NB4 (cell line): Measurements from ENCODE around the gene SLC26A9.

Experiments used
- DNase-seq: peaks from one replicate; pipeline ENCODE4 v3.0.0; 2010; ENCODE audit warnings: low read depth
- H3K4me3 ChIP-seq: one replicate; pipeline ENCODE4 v1.5.1; 2011; ENCODE audit warnings: mild to moderate bottlenecking, low read depth, low read length, moderate library complexity
- MYC ChIP-seq: IDR thresholded peaks from 2 replicates; pipeline ENCODE4 v1.6.1; 2011; ENCODE audit warnings: low read depth, low read length
- POLR2A ChIP-seq: IDR thresholded peaks from 2 replicates; pipeline ENCODE4 v1.6.1; 2011; ENCODE audit warnings: mild to moderate bottlenecking; ENCODE audit not compliant: insufficient read length; ENCODE audit errors: extremely low read depth
- TF ChIP-seq, protein P1 (sequence below): IDR thresholded peaks from 2 replicates; pipeline ENCODE4 v1.6.1; 2011; ENCODE audit warnings: low read depth, low read length
- TF ChIP-seq, protein P2 (sequence below): IDR thresholded peaks from one replicate; pipeline ENCODE4 v1.5.1; 2012; ENCODE audit warnings: low read depth, low read length

The SLC26A9 gene

DNA sequence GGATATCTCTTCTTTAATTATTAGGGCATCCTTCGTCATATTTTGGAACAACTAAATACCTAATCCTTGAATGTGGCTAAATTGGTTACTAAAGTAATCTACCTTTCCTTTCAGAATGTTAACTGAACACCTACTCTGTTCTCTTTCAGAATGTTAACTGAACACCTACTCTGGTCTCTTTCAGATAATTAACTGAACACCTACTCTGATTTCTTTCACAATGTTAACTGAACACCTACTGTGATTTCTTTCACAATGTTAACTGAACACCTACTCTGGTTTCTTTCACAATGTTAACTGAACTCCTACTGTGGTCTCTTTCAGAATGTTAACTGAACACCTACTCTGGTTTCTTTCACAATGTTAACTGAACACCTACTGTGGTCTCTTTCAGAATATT, 38.0 kb upstream of the SLC26A9 start:
- H3K4me3 ChIP-seq, result no peak overlapping the region
- TF ChIP-seq, protein P1, sequence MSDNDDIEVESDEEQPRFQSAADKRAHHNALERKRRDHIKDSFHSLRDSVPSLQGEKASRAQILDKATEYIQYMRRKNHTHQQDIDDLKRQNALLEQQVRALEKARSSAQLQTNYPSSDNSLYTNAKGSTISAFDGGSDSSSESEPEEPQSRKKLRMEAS, result no peak
- TF ChIP-seq, protein P2, sequence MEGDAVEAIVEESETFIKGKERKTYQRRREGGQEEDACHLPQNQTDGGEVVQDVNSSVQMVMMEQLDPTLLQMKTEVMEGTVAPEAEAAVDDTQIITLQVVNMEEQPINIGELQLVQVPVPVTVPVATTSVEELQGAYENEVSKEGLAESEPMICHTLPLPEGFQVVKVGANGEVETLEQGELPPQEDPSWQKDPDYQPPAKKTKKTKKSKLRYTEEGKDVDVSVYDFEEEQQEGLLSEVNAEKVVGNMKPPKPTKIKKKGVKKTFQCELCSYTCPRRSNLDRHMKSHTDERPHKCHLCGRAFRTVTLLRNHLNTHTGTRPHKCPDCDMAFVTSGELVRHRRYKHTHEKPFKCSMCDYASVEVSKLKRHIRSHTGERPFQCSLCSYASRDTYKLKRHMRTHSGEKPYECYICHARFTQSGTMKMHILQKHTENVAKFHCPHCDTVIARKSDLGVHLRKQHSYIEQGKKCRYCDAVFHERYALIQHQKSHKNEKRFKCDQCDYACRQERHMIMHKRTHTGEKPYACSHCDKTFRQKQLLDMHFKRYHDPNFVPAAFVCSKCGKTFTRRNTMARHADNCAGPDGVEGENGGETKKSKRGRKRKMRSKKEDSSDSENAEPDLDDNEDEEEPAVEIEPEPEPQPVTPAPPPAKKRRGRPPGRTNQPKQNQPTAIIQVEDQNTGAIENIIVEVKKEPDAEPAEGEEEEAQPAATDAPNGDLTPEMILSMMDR, result no peak
- TF ChIP-seq POLR2A, result no peak
- no peak for TF ChIP-seq MYC
- no peak for DNase-seq

DNA sequence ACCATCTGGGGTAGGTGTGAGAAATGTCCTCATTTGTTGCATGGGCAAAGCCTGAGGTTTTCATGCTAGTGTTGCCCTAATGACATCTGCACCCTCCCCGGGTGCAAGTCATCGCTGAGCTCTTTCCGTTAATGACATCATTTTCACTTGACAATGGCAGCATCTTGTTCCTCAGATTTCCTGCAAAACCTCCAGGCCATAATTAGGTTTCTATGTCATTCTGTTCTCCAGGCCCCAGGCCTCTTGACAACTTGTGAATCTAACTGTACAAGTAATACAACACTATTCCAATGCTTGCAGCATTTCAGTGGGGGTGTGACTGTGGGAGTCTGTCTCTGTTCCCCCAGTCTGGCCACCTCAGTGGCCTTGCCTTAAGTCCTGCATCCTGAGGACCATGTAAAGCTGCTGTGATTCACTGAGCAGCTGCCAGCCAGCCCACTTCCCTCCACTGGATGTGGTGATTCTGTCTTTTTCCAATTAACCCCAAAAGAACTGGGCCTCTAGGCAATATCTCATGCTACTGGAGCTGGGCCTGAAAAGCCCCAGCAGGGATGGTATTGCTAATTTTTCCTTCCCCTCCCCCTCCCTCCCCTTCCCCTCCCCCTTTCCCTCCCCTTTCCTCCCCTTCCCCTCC, 37.1 kb upstream of the SLC26A9 start:
- no peak for TF ChIP-seq MYC
- TF ChIP-seq, protein P2, result no peak
- TF ChIP-seq POLR2A, result no peak
- TF ChIP-seq, protein P1, result no peak
- DNase-seq, result no peak
- H3K4me3 ChIP-seq, result no peak overlapping the region

DNA sequence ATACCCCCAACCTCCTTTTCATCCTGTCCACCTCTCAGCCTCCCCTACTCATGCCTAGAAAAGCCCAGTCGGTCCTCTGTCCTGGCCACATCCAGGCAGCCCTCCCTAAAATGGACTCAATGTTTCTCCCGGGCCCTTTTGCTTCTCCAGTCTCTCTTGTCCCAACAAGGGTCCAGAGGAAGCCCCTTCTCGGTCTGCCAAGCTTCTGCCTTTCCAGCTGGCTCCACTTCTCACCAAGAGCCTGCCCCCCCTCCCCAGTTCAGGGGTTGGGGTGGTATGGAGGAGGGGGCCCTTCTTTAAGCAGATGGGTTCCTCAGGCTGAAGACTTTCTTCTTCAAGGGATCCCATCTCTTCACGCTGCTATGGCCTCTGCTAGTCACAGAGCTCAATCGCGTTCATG, 36.0 kb upstream of the SLC26A9 start:
- no peak overlapping the region for H3K4me3 ChIP-seq
- TF ChIP-seq MYC (no peak), POLR2A (no peak)
- TF ChIP-seq, protein P2, result no peak
- TF ChIP-seq, protein P1, result no peak
- no peak for DNase-seq

DNA sequence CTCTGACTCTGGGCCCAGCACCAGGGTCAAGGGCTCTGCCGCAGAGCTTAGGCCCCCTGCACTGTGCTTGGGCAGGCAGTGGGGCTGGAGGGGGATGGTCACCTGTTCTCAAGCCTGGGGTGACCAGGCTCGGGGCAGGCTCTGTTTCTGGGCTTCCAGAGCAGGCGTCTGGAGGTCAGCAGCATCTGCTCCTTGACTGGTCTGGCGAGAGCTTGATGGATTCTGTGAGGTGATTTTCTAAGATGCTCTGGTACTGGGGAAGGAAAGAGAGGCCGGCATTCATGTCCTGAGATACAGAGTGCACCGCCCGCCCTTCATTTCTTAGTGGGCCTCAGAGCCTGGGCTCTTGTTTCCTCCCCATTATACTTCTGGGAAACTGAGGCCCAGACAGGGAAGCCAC, 35.4 kb upstream of the SLC26A9 start:
- H3K4me3 ChIP-seq, result no peak overlapping the region
- no peak for TF ChIP-seq MYC
- TF ChIP-seq, protein P2, result no peak
- no peak for TF ChIP-seq POLR2A
- TF ChIP-seq, protein P1, result no peak
- DNase-seq, result no peak

DNA sequence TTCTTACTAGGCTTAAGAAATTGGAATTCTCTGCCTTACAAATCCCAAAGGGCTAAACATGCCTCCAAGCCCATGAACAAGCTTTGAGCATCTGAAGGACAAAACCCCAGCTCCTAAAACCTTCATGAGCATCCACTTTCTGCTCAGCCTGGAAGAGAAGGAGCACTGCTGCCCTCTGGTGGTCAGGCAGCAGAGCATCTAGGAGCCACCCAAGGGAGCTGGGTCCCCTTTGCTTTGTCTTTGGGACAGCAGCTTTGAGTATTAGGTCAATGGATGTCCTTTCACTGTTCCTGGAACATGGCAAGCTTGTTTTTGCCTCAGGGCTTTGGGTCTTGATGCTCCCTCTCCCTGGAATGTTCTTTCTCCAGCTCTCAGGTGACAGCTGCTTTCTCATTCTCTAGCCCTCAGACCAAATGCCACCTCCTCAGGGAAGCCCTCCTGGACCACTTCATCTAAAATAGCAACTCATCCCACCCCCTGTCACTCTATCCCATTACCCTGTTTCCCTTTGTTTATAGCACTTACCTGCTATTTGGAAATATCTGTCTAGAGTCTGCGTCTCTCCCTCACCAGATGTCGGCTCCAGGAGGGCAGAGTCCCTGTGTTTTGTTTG, 34.3 kb upstream of the SLC26A9 start:
- peak; percentile 83 for DNase-seq
- TF ChIP-seq, protein P1, result no peak
- TF ChIP-seq MYC (0 out of 2 replicates have a peak, but pooled peaks have one; percentile 11), POLR2A (no peak)
- TF ChIP-seq, protein P2, result peak; percentile 92
- H3K4me3 ChIP-seq, result no peak overlapping the region
